H1 (cell line): ENCODE results near the gene ST3GAL3. TPM values are rescaled to one million over a fixed set of nuclear protein-coding genes. Genes with fewer than 3 reads are reported as not detected.
A peak's percentile ranks its signal among the peaks of the same experiment; 100 is the strongest.

Experiments used
- CTCF ChIA-PET: fragments of 300-600 bp; sonication (Branson Sonifier 250); formaldehyde crosslinking; loops from one replicate; lab custom pipeline; 2021; ENCODE audit not compliant: partially characterized antibody; lab: Charles Lee
- POLR2A ChIA-PET: fragments of 300-600 bp; sonication (Branson Sonifier 250); formaldehyde crosslinking; loops from one replicate; lab custom pipeline; 2021; ENCODE audit warnings: inconsistent platforms; ENCODE audit not compliant: partially characterized antibody; lab: Charles Lee
- DNase-seq, 2 experiments: peaks; one replicate each; pipeline versions ENCODE4 v3.0.0 to v3.0.0-alpha.2; 2010 to 2022; ENCODE audit warnings: low spot score in 2 of 2, low read depth in 1 of 2, mixed read lengths in 1 of 2
- FAIRE-seq: peaks from 2 replicates; lab custom pipeline; 2011; peaks lifted over from hg19 to GRCh38; lab: Jason Lieb, UNC
- H2AFZ ChIP-seq: 2 replicates; pipeline ENCODE4 v1.8.1; 2012; ENCODE audit warnings: low read length, inconsistent platforms
- H2AK5ac ChIP-seq: 2 replicates; pipeline ENCODE4 v1.6.1; 2013; ENCODE audit warnings: low read depth, low read length
- H2BK120ac ChIP-seq: replicated peaks from 2 replicates; pipeline ENCODE3; 2013; ENCODE audit warnings: low read depth, low read length, inconsistent platforms
- H2BK12ac ChIP-seq: 2 replicates; pipeline ENCODE4 v1.6.1; 2013; ENCODE audit warnings: low read depth, low read length
- H2BK15ac ChIP-seq: 2 replicates; pipeline ENCODE4 v1.6.1; 2013; ENCODE audit warnings: low read length
- H2BK20ac ChIP-seq: 2 replicates; pipeline ENCODE4 v1.6.1; 2013; ENCODE audit warnings: low read length
- H2BK5ac ChIP-seq: 2 replicates; pipeline ENCODE4 v1.6.1; 2013; ENCODE audit warnings: low read depth, low read length
- H3K14ac ChIP-seq: 2 replicates; pipeline ENCODE4 v1.6.1; 2013; ENCODE audit warnings: inconsistent platforms; ENCODE audit not compliant: insufficient read length
- H3K18ac ChIP-seq: 2 replicates; pipeline ENCODE4 v1.6.1; 2013; ENCODE audit warnings: low read length; ENCODE audit errors: extremely low read depth
- H3K23ac ChIP-seq: 2 replicates; pipeline ENCODE4 v1.6.1; 2013; ENCODE audit warnings: inconsistent platforms; ENCODE audit not compliant: insufficient read length
- H3K23me2 ChIP-seq: 2 replicates; pipeline ENCODE4 v1.6.1; 2013; ENCODE audit warnings: low read depth, low read length
- H3K27ac ChIP-seq: 2 replicates; pipeline ENCODE4 v1.6.1; 2011; ENCODE audit warnings: low read depth, low read length, inconsistent platforms
- H3K27me3 ChIP-seq, 4 experiments: replicated peaks in 1 of 4; 1 replicate in 1 of 4; 2 replicates in 3 of 4; pipeline versions ENCODE4 v1.6.1 to v1.8.1; 2011 to 2013; ENCODE audit warnings: low read length in 3 of 4, mild to moderate bottlenecking in 3 of 4, inconsistent platforms in 2 of 4, mixed read lengths in 2 of 4, moderate library complexity in 1 of 4; ENCODE audit not compliant: control insufficient read depth in 3 of 4, insufficient read depth in 3 of 4; ENCODE audit errors: extremely low read depth in 1 of 4
- H3K36me3 ChIP-seq, 4 experiments: 2 replicates each; pipeline versions ENCODE4 v1.6.1 to v1.8.1; 2011 to 2013; ENCODE audit warnings: mild to moderate bottlenecking in 4 of 4, low read length in 3 of 4, moderate library complexity in 2 of 4, control low read depth in 1 of 4, inconsistent platforms in 1 of 4; ENCODE audit not compliant: insufficient read depth in 4 of 4, control insufficient read depth in 2 of 4
- H3K4ac ChIP-seq: replicated peaks from 2 replicates; pipeline ENCODE3; 2013; ENCODE audit warnings: low read length, low read depth, mixed read lengths, inconsistent platforms; ENCODE audit not compliant: insufficient read length
- H3K4me1 ChIP-seq, 4 experiments: replicated peaks in 1 of 4; 1 replicate in 1 of 4; 2 replicates in 3 of 4; pipeline versions ENCODE4 v1.6.1 to v1.8.1; 2011 to 2013; ENCODE audit warnings: low read length in 3 of 4, inconsistent platforms in 2 of 4, mixed read lengths in 1 of 4; ENCODE audit not compliant: insufficient read depth in 4 of 4, control insufficient read depth in 3 of 4
- H3K4me2 ChIP-seq, 2 experiments: 2 replicates each; pipeline versions ENCODE4 v1.6.1 to v1.8.1; 2011 to 2013; ENCODE audit warnings: low read depth in 2 of 2, low read length in 2 of 2, control low read depth in 1 of 2, inconsistent platforms in 1 of 2, mild to moderate bottlenecking in 1 of 2; ENCODE audit not compliant: insufficient read depth in 1 of 2
- H3K4me3 ChIP-seq, 4 experiments: fragments of 200-600, 300-600 bp in 1 of 4; sonication (generic), shearing (Covaris generic), sonication (Bioruptor Twin) in 1 of 4; 2 replicates each; pipeline versions ENCODE4 v1.5.1 to v1.8.1; 2011 to 2016; ENCODE audit warnings: low read length in 4 of 4, low read depth in 3 of 4, control low read depth in 2 of 4, inconsistent platforms in 2 of 4, mild to moderate bottlenecking in 2 of 4, mixed read lengths in 1 of 4, moderate library complexity in 1 of 4; ENCODE audit not compliant: insufficient read depth in 2 of 4; ENCODE audit errors: extremely low read depth in 1 of 4
- H3K56ac ChIP-seq: replicated peaks from 2 replicates; pipeline ENCODE3; 2013; ENCODE audit warnings: low read depth, mild to moderate bottlenecking, mixed read lengths, low read length, inconsistent platforms; ENCODE audit not compliant: insufficient read length
- H3K79me1 ChIP-seq: 2 replicates; pipeline ENCODE4 v1.6.1; 2013; ENCODE audit warnings: low read depth, low read length, control low read depth
- H3K79me2 ChIP-seq, 2 experiments: 2 replicates each; pipeline versions ENCODE4 v1.6.1 to v1.8.1; 2012 to 2013; ENCODE audit warnings: low read length in 2 of 2, mild to moderate bottlenecking in 2 of 2, inconsistent platforms in 1 of 2; ENCODE audit not compliant: insufficient read depth in 2 of 2, control insufficient read depth in 1 of 2
- H3K9ac ChIP-seq, 4 experiments: replicated peaks in 1 of 4; 1 replicate in 1 of 4; 2 replicates in 3 of 4; pipeline versions ENCODE4 v1.6.1 to v1.8.1; 2011 to 2013; ENCODE audit warnings: low read depth in 3 of 4, low read length in 3 of 4, control low read depth in 2 of 4, mild to moderate bottlenecking in 2 of 4, moderate library complexity in 2 of 4, inconsistent platforms in 1 of 4; ENCODE audit errors: extremely low read depth in 1 of 4
- H3K9me3 ChIP-seq, 2 experiments: 2 replicates each; pipeline versions ENCODE4 v1.6.1 to v1.8.1; 2012 to 2013; ENCODE audit warnings: mild to moderate bottlenecking in 2 of 2, moderate library complexity in 2 of 2, control low read depth in 1 of 2, inconsistent platforms in 1 of 2, low read depth in 1 of 2, low read length in 1 of 2, mixed read lengths in 1 of 2; ENCODE audit not compliant: insufficient read depth in 2 of 2
- H4K20me1 ChIP-seq, 2 experiments: replicated peaks in 1 of 2; 2 replicates each; pipeline versions ENCODE3 to v1.8.1; 2011 to 2013; ENCODE audit warnings: inconsistent platforms in 2 of 2, low read length in 2 of 2, mild to moderate bottlenecking in 1 of 2; ENCODE audit not compliant: insufficient read depth in 2 of 2, control insufficient read depth in 1 of 2
- H4K5ac ChIP-seq: 2 replicates; pipeline ENCODE4 v1.6.1; 2013; ENCODE audit warnings: low read length, low read depth, mixed read lengths, inconsistent platforms; ENCODE audit not compliant: insufficient read length
- H4K8ac ChIP-seq: 2 replicates; pipeline ENCODE4 v1.8.0; 2013; ENCODE audit warnings: mild to moderate bottlenecking, moderate library complexity, low read length, inconsistent platforms; ENCODE audit not compliant: insufficient read depth; ENCODE audit errors: extremely low read depth
- H4K91ac ChIP-seq: replicated peaks from 2 replicates; pipeline ENCODE3; 2013; ENCODE audit warnings: low read length, mixed read lengths, inconsistent platforms; ENCODE audit not compliant: insufficient read length
- CHD2 ChIP-seq: IDR thresholded peaks from 2 replicates; pipeline ENCODE4 v1.6.1; 2012; ENCODE audit warnings: low read length, improper control_type of control experiment
- CREB1 ChIP-seq: IDR thresholded peaks from 2 replicates; pipeline ENCODE4 v1.6.1; 2012; ENCODE audit warnings: inconsistent platforms
- PHF8 ChIP-seq: fragments of 200-600 bp; sonication (generic); conservative IDR thresholded peaks from 2 replicates; pipeline ENCODE4 v1.7.1; 2012; ENCODE audit warnings: low read depth, mild to moderate bottlenecking, inconsistent platforms, low read length, moderate library complexity
- POLR2AphosphoS5 ChIP-seq: IDR thresholded peaks from 2 replicates; pipeline ENCODE4 v1.6.1; 2011; ENCODE audit warnings: low read depth, low read length
- POU5F1 ChIP-seq: IDR thresholded peaks from 2 replicates; pipeline ENCODE4 v1.6.1; 2011; ENCODE audit warnings: low read depth, mild to moderate bottlenecking, low read length, moderate library complexity
- RBBP5 ChIP-seq: IDR thresholded peaks from 2 replicates; pipeline ENCODE4 v1.7.1; 2012; ENCODE audit warnings: low read depth, mild to moderate bottlenecking, inconsistent platforms, low read length, moderate library complexity, borderline replicate concordance
- SIN3A ChIP-seq, 2 experiments: IDR thresholded peaks in 1 of 2; conservative IDR thresholded peaks in 1 of 2; 2 replicates each; pipeline ENCODE4 v1.6.1; 2011 to 2012; ENCODE audit warnings: low read length in 2 of 2, improper control_type of control experiment in 1 of 2, low read depth in 1 of 2, mild to moderate bottlenecking in 1 of 2
- SIRT6 ChIP-seq: IDR thresholded peaks from one replicate; pipeline ENCODE4 v1.7.1; 2012; ENCODE audit warnings: low read length, inconsistent platforms
- SP1 ChIP-seq: IDR thresholded peaks from 2 replicates; pipeline ENCODE4 v1.6.1; 2011; ENCODE audit warnings: low read depth, low read length
- TAF7 ChIP-seq: optimal IDR thresholded peaks from 2 replicates; pipeline ENCODE3; 2011; ENCODE audit warnings: low read depth, mild to moderate bottlenecking, inconsistent platforms, low read length, moderate library complexity, borderline replicate concordance
- TCF12 ChIP-seq: IDR thresholded peaks from 2 replicates; pipeline ENCODE4 v1.6.1; 2011; ENCODE audit warnings: low read depth, mild to moderate bottlenecking, low read length
- TEAD4 ChIP-seq: IDR thresholded peaks from 2 replicates; pipeline ENCODE4 v1.6.1; 2012; ENCODE audit warnings: low read depth, low read length, inconsistent platforms, mixed read lengths
- WGBS, 2 experiments: shearing (Covaris generic) in 1 of 2; methylation state at CpG; one replicate each; pipeline versions ENCODE4 v1.1.6 to v1.1.7; 2013 to 2015; ENCODE audit warnings: low lambda C conversion rate in 2 of 2, mixed read lengths in 2 of 2, inconsistent platforms in 1 of 2, low coverage in 1 of 2, missing lambda C conversion rate in 1 of 2; ENCODE audit not compliant: insufficient replicate concordance in 2 of 2, insufficient coverage in 1 of 2, insufficient read length in 1 of 2; ENCODE audit errors: extremely low coverage in 1 of 2, missing lambda C conversion rate in 1 of 2; 5-methylcytosine and 5-hydroxymethylcytosine counted together
- polyA plus RNA-seq, 7 experiments: library from polyadenylated mRNA; depleted of rRNA in 3 of 7; stranded (reverse) in 5 of 7; unstranded in 2 of 7; fragments of >200 nt in 5 of 7; fragments of 200-250 nt in 2 of 7; gene quantifications; 1 replicate in 5 of 7; 2 replicates in 1 of 7; 4 replicates in 1 of 7; pipeline versions ENCODE4 v1.2.1 to v1.2.3, GENCODE V29; 2011 to 2013; ENCODE audit warnings: missing spikeins in 2 of 7, mixed read lengths in 2 of 7
- total RNA-seq: library from RNA; stranded (reverse); fragmentation: NEBNext Ultra II Directional; extraction: Animal tissue kit (Norgen Biotek cat#: 25700); gene quantifications from 2 replicates; pipeline ENCODE4 v1.2.1, GENCODE V29; 2021

ST3GAL3 gene
- total and polyA plus RNA-seq, 2 of the 8 experiments (the other 6 are each of a cell fraction or from before 2014, with no cell fraction given) = 6.8 to 7.0 TPM

- Histone ChIP-seq H3K79me1 (no peaks in the 10 kb centered on the region), H2BK5ac (peak within 1 kb of the TSS; percentile 85; the same call in 1 of the 2 replicates), H3K4me3 (peak within 1 kb of the TSS; percentile 57 to 67 (median 62)), H2BK20ac (peak within 1 kb of the TSS; percentile 61; the same call in 1 of the 2 replicates), H3K56ac (peak within 1 kb of the TSS; percentile 70), H3K14ac (peak within 1 kb of the TSS; percentile 20), H2AFZ (no peak within 1 kb of the TSS), H3K23me2 (peaks cover 11% of the 10 kb centered on the region; the same call in 1 of the 2 replicates), H4K20me1 (peaks cover 7 to 8% of the 10 kb centered on the region in 2 experiments), H4K91ac (peak within 1 kb of the TSS; percentile 88), H2BK15ac (peak within 1 kb of the TSS; percentile 99; the same call in 1 of the 2 replicates), H3K36me3 (no peaks in the 10 kb centered on the region; a peak in 1 of 8 replicates), H3K27me3 (peaks cover 0 to 8% (median 4%) of the 10 kb centered on the region in 4 experiments; a peak in 5 of 7 replicates), H3K27ac (no peak within 1 kb of the TSS), H3K9me3 (no peaks in the 10 kb centered on the region), H3K18ac (peak within 1 kb of the TSS; percentile 92), H3K79me2 (no peaks in the 10 kb centered on the region), H2BK12ac (peak within 1 kb of the TSS; percentile 90), H3K4me1 (peaks cover 11 to 36% (median 31%) of the 10 kb centered on the region in 4 experiments), H3K9ac (peak within 1 kb of the TSS in 2 of 4 experiments; percentile 4 to 16; a peak in 4 of 7 replicates), H3K4me2 (peak within 1 kb of the TSS; percentile 89 to 93), H2BK120ac (peak within 1 kb of the TSS; percentile 91), H4K8ac (peak within 1 kb of the TSS; percentile 84), H3K23ac (no peak within 1 kb of the TSS), H2AK5ac (peak within 1 kb of the TSS; percentile 85; the same call in 1 of the 2 replicates), H3K4ac (peak within 1 kb of the TSS; percentile 62), H4K5ac (peak within 1 kb of the TSS; percentile 79)
- CTCF ChIA-PET = interaction anchor here (0.5 to 18.6 kb wide), 51 partner anchors 11 to 697 kb away, joined by 3 to 618 read pairs (median 11); partner anchors contain the start of genes ATP6V0B, CCDC24 and IPO13
- POLR2A ChIA-PET = interaction anchor here (0.6 to 8.0 kb wide), 10 partner anchors 10 to 227 kb away, joined by 3 to 89 read pairs (median 5); partner anchors contain the start of gene SLC6A9
- FAIRE-seq (no peak), DNase-seq (peak in 1 of 2 experiments; percentile 89)
- WGBS, 2 experiments = 3% methylated on average over 41 of the region's 42 CpGs; no CpG with 5 or more reads in 1 of the 2 experiments
- TF ChIP-seq SIRT6 = no peak
- peak; percentile 24 for TF ChIP-seq TAF7
- 0 out of 2 replicates have a peak, but pooled peaks have one; percentile 31 for TF ChIP-seq TEAD4
- 0 out of 2 replicates have a peak, but pooled peaks have one; percentile 1 for TF ChIP-seq RBBP5
- no peak for TF ChIP-seq POU5F1
- peak; percentile 52; the same call in 1 of the 2 replicates for TF ChIP-seq PHF8
- TF ChIP-seq SP1 = no peak
- no peak for TF ChIP-seq TCF12
- TF ChIP-seq SIN3A (conservative IDR thresholded peaks at IDR 0.05 in 1 of 2, IDR thresholded peaks at IDR 0.05 in 1 of 2; ENCODE audit: low read depth in 1 of 2, low read length in 2 of 2) = 0 out of 4 replicates have a peak, but pooled peaks of 1 of the 2 experiments have one; percentile 62
- TF ChIP-seq POLR2AphosphoS5 = no peak
- no peak for TF ChIP-seq CHD2
- peak; percentile 66; the same call in 1 of the 2 replicates for TF ChIP-seq CREB1
Measured at GRCh38 chr1:43933386-43934100, 226.2 kb downstream of the ST3GAL3 start, which contains the start of gene ARTN. ARTN (plus strand) TSS chr1:43933801; CDS start chr1:43935657, 1,856 bp downstream.
